GM12801 (cell line): ENCODE data around the gene BIK.

Source experiments
- CTCF ChIP-seq: IDR thresholded peaks from one replicate; pipeline ENCODE4 v1.5.1; 2011; ENCODE audit warnings: control low read depth; ENCODE audit not compliant: insufficient read length; ENCODE audit errors: extremely low read depth

BIK gene

GRCh38 chr22:43110444-43110926 is at the start of gene BIK:
TSS of gene BIK (plus strand) at chr22:43110750. CDS start at chr22:43124023, 13,273 bp downstream.
- no peak for TF ChIP-seq CTCF

GRCh38 chr22:43066134-43066533 is 44.4 kb upstream of the BIK start:
- TF ChIP-seq CTCF: no peak

DNA sequence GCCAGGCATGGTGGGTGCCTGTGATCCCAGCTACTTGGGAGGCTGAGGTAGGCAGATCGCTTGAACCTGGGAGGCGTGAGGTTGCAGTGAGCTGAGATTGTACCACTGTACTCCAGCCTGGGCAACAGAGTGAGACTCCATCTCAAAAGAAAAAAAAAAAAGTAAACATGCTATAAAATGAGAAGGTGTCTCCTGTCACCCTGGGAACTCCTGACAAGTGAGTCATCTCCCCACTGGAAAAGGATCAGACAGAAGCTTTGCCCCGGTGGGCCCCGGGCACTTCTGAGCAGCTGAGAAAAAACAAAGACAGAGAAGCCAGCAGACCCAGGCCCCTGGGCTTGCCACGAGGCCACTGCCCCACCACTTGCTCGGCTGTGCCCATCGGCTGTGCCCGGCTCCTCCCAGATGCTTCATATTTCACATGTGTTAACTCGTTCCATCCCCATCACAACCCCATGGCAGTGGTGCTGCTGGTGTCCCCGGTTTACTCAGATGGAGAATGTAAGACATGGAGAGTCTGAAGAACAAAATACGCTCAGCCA is 43.6 kb upstream of the BIK start:
- TF ChIP-seq CTCF: no peak

- no peak for TF ChIP-seq CTCF
Observed at GRCh38 chr22:43077121-43077877, 33.3 kb upstream of the BIK start.

- no peak for TF ChIP-seq CTCF
Observed at GRCh38 chr22:43078522-43078921, 32.0 kb upstream of the BIK start.

DNA sequence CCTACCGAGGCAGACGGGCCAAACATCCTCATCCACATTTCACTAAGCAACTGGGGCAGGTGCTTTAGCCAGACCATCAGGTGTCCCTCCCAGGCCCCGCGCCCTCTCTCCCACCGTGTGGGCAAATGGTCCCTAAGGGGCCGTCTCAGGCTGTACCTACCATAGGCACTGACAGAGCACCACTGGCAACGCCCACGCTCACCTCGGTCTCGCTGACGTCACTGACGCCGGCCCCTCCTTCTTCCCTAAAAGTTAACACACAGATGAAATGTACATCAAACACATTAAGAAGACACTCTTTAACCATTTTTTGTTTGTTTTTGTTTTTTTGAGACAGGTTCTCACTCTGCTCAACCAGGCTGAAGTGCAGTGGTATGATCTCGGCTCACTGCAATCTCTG is 30.8 kb upstream of the BIK start:
- TF ChIP-seq CTCF: no peak

- no peak for TF ChIP-seq CTCF
Observed at GRCh38 chr22:43080616-43081015, 29.9 kb upstream of the BIK start.
